ENCODE results near the gene IL32.
"Not testable (repeated sequence)": the region's sequence is repeated elsewhere in the genome, so short reads cannot be mapped to it uniquely, and the experiment has no call there.

IL32 gene

DNA sequence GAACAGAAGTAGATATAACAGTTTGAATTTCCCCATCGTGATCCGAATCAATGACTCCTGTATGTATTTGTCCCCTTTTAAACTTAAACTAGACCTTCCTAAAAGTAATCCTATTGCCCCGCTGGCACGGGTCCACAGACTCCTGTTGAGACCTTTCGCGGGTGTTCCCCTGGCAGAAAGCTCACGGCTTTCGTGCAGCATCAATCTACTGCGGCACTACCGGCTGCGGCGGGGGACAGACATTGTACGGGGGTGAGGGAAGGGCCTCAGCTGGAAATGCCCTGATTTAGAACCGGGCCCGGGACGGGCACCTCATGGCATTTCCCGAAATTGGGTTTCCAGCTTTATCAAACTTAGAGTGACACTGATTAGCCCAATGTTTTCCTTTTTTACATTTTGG lies 14.6 kb downstream of the IL32 start:
- no peak overlapping the region for H3K4me3 ChIP-seq (ENCODE audit: low read depth, low read length)
- in situ Hi-C loops (cut with HindIII; ENCODE audit: low sequenced_read_pairs), result no loop called here
- no peak for DNase-seq (ENCODE audit: low read depth)
- TF ChIP-seq, protein P1, sequence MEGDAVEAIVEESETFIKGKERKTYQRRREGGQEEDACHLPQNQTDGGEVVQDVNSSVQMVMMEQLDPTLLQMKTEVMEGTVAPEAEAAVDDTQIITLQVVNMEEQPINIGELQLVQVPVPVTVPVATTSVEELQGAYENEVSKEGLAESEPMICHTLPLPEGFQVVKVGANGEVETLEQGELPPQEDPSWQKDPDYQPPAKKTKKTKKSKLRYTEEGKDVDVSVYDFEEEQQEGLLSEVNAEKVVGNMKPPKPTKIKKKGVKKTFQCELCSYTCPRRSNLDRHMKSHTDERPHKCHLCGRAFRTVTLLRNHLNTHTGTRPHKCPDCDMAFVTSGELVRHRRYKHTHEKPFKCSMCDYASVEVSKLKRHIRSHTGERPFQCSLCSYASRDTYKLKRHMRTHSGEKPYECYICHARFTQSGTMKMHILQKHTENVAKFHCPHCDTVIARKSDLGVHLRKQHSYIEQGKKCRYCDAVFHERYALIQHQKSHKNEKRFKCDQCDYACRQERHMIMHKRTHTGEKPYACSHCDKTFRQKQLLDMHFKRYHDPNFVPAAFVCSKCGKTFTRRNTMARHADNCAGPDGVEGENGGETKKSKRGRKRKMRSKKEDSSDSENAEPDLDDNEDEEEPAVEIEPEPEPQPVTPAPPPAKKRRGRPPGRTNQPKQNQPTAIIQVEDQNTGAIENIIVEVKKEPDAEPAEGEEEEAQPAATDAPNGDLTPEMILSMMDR (IDR thresholded peaks at IDR 0.05; ENCODE audit: low read depth, low read length, missing control alignments), result no peak

DNA sequence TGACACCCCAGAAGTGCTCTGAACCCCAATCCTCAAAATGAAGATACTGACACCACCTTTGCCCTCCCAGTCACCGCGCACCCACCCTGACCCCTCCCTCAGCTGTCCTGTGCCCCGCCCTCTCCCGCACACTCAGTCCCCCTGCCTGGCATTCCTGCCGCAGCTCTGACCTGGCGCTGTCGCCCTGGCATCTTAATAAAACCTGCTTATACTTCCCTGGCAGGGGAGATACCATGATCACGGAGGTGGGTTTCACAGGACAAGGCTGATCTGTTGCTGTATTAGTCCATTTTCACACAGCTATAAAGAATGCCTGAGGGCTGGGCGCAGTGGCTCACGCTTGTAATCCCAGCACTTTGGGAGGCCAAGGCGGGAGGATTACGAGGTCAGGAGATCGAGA lies 16.5 kb downstream of the IL32 start:
- DNase-seq (ENCODE audit: low read depth); H3K4me3 ChIP-seq (ENCODE audit: low read depth, low read length); in situ Hi-C loops (cut with HindIII; ENCODE audit: low sequenced_read_pairs): not testable (repeated sequence)

DNA sequence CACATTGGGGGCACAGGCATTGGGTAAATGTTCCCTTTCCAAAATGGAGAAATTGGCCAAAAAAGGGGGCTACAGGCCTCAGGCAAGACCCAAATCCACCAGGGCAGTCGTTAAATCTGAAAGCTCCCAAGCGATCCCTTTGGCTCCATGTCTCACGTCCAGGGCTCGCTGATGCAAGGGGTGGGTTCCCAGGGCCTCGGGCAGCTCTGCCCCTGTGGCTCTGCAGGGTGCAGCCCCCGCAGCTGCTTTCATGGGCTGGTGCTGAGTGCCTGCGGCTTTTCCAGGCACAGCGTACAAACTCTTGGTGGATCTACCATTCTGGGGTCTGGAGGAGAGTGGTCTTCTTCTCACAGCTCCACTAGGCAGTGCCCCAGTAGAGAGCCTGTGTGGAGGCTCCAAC lies 18.0 kb downstream of the IL32 start:
- DNase-seq (ENCODE audit: low read depth); in situ Hi-C loops (cut with HindIII; ENCODE audit: low sequenced_read_pairs); H3K4me3 ChIP-seq (ENCODE audit: low read depth, low read length): not testable (repeated sequence)

DNA sequence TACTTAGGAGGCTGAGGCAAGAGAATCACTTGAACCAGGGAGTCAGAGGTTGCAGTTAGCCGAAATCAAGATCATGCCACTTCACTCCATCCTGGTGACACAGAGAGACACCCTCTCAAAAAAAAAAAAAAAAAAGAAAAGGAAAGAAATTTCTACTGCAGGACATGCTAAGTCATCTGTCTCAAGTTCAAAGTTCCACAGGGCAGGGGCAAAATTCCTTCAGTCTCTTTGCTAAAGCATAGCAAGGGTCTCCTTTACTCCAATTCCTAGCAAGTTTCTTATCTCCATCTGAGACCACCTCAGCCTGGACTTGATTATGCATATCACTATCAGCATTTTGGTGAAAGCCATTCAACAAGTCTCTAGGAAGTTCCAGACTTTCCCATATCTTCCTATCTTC lies 19.1 kb downstream of the IL32 start:
- no peak overlapping the region for H3K4me3 ChIP-seq (ENCODE audit: low read depth, low read length)
- in situ Hi-C loops (cut with HindIII; ENCODE audit: low sequenced_read_pairs), result no loop called here
- TF ChIP-seq, protein P1 (IDR thresholded peaks at IDR 0.05; ENCODE audit: low read depth, low read length, missing control alignments), result no peak
- DNase-seq (ENCODE audit: low read depth), result no peak

DNA sequence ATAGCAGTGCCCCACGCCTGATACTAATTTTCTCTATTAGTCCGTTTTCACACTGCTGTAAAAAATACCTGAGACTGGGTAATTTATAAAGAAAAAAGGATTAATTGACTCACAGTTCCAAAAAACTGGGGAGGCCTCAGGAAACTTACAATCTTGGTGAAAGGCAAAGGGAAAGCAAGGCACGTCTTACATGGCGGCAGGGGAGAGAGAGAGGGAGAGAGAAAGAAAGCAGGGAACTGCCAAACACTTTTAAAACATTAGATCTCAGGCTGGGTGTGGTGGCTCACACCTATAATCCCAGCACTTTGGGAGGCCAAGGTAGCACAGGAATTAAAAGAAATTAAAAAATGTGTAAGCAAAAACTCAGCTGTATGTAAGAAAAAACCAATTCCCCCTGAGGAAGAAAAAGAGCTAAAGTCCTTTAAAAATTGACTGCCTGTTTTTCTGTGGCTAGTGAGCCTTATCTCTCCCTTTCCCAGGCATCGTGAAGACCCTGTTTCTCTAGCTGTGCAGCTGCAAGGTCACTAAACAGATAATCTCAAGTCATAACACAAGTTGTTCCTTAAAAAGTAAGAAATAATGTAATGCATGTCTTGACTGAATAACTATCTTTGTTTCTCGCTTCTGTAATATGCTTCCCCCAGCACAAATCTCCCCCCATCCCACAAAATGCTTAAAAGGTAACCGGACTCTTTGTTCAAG lies 19.7 kb downstream of the IL32 start:
- no peak for DNase-seq (ENCODE audit: low read depth)
- H3K4me3 ChIP-seq (ENCODE audit: low read depth, low read length), result no peak overlapping the region
- TF ChIP-seq, protein P1 (IDR thresholded peaks at IDR 0.05; ENCODE audit: low read depth, low read length, missing control alignments), result no peak
- in situ Hi-C loops (cut with HindIII; ENCODE audit: low sequenced_read_pairs), result no loop called here

DNA sequence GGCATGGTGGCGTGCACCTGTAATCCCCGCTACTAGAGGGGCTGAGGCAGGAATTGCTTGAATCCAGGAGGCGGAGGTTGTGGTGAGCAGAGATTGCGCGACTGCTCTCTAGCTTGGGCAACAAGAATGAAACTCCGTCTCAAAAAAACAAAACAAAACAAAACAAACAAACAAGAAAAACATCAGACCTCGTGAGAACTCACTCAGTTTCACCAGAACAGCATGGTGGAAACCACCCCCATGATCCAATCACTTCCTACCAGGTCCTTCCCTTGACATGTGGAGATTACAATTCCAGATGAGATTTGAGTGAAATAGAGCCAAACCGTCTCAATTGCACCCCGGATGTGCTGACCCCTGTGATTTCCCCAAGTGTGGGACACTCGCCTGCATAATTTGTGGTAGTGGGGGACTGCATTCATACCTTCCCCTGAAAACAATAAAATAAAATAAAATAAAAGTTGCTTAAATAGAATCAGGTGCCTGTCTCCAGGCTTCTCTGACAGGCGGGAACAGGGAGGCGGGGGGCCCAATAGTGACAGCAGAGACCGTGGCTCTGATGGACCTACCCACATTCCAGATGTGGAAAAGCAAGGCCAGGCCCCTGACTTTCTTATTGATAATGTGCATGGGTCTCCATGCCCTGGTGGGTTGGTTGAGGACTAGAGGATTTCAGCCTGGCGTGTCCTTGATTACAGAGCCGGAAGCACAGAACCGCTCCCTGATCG lies 20.6 kb downstream of the IL32 start:
- DNase-seq (ENCODE audit: low read depth), result no peak
- H3K4me3 ChIP-seq (ENCODE audit: low read depth, low read length), result no peak overlapping the region
- TF ChIP-seq, protein P1 (IDR thresholded peaks at IDR 0.05; ENCODE audit: low read depth, low read length, missing control alignments), result no peak
- in situ Hi-C loops (cut with HindIII; ENCODE audit: low sequenced_read_pairs), result no loop called here

DNA sequence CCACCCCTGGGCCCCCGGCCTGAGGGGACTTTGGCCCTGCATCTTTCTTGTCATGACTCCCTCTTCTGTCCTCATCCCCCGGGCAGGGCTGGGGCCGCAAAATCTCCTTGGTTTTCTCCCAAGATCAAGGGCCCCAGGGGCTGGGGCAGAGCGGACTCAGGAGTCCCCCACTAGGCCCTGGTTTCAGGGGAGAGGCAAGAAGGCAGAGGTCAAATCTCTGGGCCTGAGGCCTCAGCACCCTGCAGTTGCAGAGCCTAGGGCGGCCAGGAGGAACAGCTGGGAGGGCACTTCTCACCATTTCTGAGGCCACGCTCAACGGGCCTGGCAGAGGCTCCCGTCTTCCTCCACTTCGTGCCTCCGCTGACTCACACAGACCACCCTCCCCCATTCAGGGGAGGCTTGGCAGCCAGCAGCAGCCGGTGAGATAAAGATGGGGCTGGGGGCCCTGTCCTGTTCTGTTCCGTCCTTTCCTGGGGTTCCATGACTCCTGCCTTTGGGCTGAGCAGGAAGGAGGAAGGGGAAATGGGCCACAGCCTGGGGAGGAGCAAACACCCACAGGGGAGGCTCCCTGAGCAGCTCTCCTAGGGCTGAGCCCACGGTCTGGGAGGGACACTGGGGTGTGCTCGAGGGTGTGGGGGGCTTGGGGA lies 21.3 kb downstream of the IL32 start:
- no peak for DNase-seq (ENCODE audit: low read depth)
- TF ChIP-seq, protein P1 (IDR thresholded peaks at IDR 0.05; ENCODE audit: low read depth, low read length, missing control alignments), result no peak
- no peak overlapping the region for H3K4me3 ChIP-seq (ENCODE audit: low read depth, low read length)
- in situ Hi-C loops (cut with HindIII; ENCODE audit: low sequenced_read_pairs), result no loop called here

All from astrocyte of the cerebellum (primary cell).